ENCODE data around the gene HLA-G.

HLA-G gene

DNA sequence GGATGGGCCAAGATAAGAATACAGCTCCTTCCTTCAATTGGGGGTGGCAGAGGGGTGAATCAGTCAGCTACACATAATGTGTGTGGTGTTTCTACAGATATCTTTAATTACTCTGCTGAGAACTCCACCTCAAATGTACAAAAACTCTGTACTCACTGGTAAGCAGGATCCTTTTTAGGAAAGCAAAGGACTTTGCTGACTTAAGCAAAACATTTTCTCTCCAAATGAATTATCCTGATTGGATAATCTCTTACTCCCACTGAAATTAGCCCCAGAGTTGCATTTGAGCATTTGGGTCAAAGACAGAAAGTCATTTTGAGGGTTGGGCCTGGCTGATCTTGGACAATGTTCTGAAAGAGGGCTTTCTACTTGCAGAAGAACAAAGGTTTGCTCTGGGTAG, 13.4 kb downstream of the HLA-G start:
- H3K36me3 ChIP-seq (ENCODE audit: control insufficient read depth, insufficient read depth, low read length), result no peaks in the 10 kb centered on the region
- no peak overlapping the region for H3K9ac ChIP-seq (ENCODE audit: low read depth, low read length)
- H3K27ac ChIP-seq (ENCODE audit: low read depth, low read length), result no peak overlapping the region
- peaks cover 7% of the 10 kb centered on the region; the same call in 1 of the 2 replicates for H3K4me1 ChIP-seq (ENCODE audit: control insufficient read depth, insufficient read depth, low read length)
- H3K4me3 ChIP-seq (ENCODE audit: low read depth, low read length), result no peak overlapping the region
- 0 out of 2 replicates have a peak, but pooled peaks cover 4% of the 10 kb centered on the region for H3K9me3 ChIP-seq (ENCODE audit: control insufficient read depth, insufficient read depth, low read length)
- H3K27me3 ChIP-seq (ENCODE audit: control insufficient read depth, insufficient read depth, low read length), result no peaks in the 10 kb centered on the region; the same call in 1 of the 2 replicates

DNA sequence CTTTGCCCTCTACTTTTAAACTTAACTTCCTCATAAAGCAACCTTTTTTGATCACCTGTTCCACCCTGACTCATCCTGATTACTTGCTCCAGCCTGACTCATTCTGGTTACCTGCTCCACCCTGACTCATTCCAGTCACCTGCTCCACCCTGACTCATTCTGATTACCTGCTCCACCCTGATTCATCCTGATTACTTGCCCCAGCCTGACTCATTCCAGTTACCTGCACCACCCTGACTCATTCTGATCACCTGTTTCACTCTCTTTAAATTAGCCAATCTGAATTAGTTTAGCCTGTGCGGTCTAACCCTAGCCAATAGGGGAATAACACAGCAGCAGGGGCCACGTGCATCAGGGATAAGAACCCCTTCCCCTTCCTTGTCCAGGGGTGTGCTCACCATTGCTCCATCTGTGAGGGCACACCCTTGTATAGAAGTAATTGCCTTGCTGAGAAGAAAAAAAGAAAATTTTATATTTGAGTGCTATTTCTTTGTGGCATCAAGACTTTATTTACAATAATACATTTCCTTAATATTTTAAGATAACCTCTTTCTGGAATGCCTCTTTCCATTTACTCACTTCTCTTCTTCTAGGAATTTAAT, 17.9 kb downstream of the HLA-G start:
- peaks cover 7% of the 10 kb centered on the region; the same call in 1 of the 2 replicates for H3K4me1 ChIP-seq (ENCODE audit: control insufficient read depth, insufficient read depth, low read length)
- no peak overlapping the region for H3K4me3 ChIP-seq (ENCODE audit: low read depth, low read length)
- H3K27me3 ChIP-seq (ENCODE audit: control insufficient read depth, insufficient read depth, low read length), result peaks cover 6% of the 10 kb centered on the region; the same call in 1 of the 2 replicates
- no peak overlapping the region for H3K27ac ChIP-seq (ENCODE audit: low read depth, low read length)
- H3K9ac ChIP-seq (ENCODE audit: low read depth, low read length), result no peak overlapping the region
- H3K9me3 ChIP-seq (ENCODE audit: control insufficient read depth, insufficient read depth, low read length), result 0 out of 2 replicates have a peak, but pooled peaks cover 4% of the 10 kb centered on the region
- no peaks in the 10 kb centered on the region for H3K36me3 ChIP-seq (ENCODE audit: control insufficient read depth, insufficient read depth, low read length)

DNA sequence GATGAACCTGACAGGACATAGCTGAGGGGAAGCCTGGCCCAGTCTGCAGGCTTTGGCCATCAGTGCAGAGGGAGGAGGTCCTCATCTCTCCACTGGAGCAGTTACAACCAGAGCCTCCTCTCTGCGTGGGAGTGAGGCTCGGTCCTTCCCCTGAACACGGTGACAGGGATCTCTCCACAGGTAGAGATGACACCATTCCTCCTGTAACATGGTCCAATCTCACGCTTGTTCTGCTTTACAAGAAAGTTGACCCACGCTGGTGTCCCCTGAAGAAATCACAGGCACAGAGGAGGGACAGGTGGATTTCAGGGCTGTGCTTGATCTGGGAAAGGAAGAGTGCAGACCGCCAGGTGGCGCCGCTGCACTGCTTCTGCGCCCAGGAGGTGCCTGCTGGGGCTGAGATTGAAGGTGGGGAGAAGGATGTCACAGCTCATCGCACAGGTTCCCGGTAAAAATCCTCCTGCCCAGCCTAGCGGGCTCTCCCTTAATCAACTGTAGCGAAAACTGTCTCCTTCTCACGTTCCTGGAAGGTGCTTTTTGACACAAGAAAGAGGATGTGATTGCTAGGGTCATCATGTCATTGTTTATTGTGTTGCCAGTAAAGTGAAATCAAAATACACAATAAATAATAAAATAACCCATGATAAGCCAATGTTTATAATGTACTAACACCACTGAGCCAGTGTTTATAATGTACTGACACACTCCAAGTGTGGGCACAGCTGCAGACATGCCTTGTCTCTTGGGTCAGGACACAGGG, 20.4 kb downstream of the HLA-G start:
- peaks cover 13% of the 10 kb centered on the region for H3K27me3 ChIP-seq (ENCODE audit: control insufficient read depth, insufficient read depth, low read length)

DNA sequence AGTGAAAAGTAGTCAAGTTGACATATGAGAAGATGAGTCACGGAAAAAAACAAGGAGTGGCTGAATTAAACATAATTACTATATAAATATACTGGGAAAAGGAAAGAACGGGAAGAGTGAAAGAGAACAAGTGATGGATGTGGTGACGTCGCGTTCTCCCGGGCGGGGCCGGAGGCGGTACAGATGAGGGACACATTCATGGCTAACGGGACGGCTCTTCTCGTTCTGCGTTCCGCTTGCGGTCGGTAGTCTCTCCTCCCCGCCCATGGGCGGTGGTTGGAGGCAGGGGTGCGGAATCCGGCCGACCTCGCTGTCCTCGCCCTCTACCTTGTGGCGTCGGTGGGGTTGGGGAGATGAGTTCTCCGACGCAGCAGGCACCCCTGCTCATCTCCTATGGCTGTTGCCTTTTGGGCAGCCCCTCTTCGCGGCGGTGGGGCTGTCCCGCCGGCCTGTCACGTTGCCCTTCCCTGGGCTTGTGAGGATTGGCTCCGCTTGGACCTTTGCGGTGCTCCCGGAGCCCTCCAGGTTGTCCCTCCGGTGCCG, 22.5 kb downstream of the HLA-G start:
- 0 out of 2 replicates have a peak, but pooled peaks cover 4% of the 10 kb centered on the region for H3K9me3 ChIP-seq (ENCODE audit: control insufficient read depth, insufficient read depth, low read length)
- H3K4me3 ChIP-seq (ENCODE audit: low read depth, low read length), result peak overlapping the region; percentile 13; the same call in 1 of the 2 replicates
- H3K27ac ChIP-seq (ENCODE audit: low read depth, low read length), result no peak overlapping the region
- H3K4me1 ChIP-seq (ENCODE audit: control insufficient read depth, insufficient read depth, low read length), result no peaks in the 10 kb centered on the region
- H3K9ac ChIP-seq (ENCODE audit: low read depth, low read length), result no peak overlapping the region
- peaks cover 13% of the 10 kb centered on the region for H3K27me3 ChIP-seq (ENCODE audit: control insufficient read depth, insufficient read depth, low read length)
- H3K36me3 ChIP-seq (ENCODE audit: control insufficient read depth, insufficient read depth, low read length), result no peaks in the 10 kb centered on the region

More for the DNA sequence above, 20.4 kb downstream of the HLA-G start:
- Histone ChIP-seq H3K4me3 (ENCODE audit: low read depth, low read length) (no peak overlapping the region), H3K36me3 (ENCODE audit: control insufficient read depth, insufficient read depth, low read length) (no peaks in the 10 kb centered on the region), H3K9ac (ENCODE audit: low read depth, low read length) (no peak overlapping the region), H3K9me3 (ENCODE audit: control insufficient read depth, insufficient read depth, low read length) (0 out of 2 replicates have a peak, but pooled peaks cover 4% of the 10 kb centered on the region), H3K4me1 (ENCODE audit: control insufficient read depth, insufficient read depth, low read length) (peaks cover 7% of the 10 kb centered on the region; the same call in 1 of the 2 replicates), H3K27ac (ENCODE audit: low read depth, low read length) (no peak overlapping the region)

DNA sequence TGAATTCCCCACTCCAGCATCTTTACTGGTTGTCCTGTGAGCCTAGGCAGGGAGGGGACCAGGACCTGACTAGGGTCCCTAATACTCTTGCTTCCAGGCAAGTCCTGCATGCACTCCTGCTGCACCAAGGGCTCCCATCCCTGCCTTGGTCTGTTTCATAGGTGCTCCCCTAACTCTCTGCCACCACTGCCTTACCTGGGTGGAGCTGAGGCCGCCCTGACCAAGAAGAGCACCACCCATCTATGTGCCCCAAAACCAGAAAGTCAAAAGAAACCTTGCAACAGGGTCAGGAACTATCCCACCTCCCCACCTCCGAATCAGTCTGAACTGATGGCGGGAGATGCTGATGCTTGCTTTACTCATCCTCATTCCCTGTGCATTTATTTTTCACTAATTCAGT, 23.6 kb downstream of the HLA-G start:
- Histone ChIP-seq H3K4me1 (ENCODE audit: control insufficient read depth, insufficient read depth, low read length) (no peaks in the 10 kb centered on the region), H3K27ac (ENCODE audit: low read depth, low read length) (no peak overlapping the region), H3K36me3 (ENCODE audit: control insufficient read depth, insufficient read depth, low read length) (no peaks in the 10 kb centered on the region), H3K9ac (ENCODE audit: low read depth, low read length) (no peak overlapping the region), H3K9me3 (ENCODE audit: control insufficient read depth, insufficient read depth, low read length) (no peaks in the 10 kb centered on the region), H3K27me3 (ENCODE audit: control insufficient read depth, insufficient read depth, low read length) (peaks cover 13% of the 10 kb centered on the region), H3K4me3 (ENCODE audit: low read depth, low read length) (no peak overlapping the region)

DNA sequence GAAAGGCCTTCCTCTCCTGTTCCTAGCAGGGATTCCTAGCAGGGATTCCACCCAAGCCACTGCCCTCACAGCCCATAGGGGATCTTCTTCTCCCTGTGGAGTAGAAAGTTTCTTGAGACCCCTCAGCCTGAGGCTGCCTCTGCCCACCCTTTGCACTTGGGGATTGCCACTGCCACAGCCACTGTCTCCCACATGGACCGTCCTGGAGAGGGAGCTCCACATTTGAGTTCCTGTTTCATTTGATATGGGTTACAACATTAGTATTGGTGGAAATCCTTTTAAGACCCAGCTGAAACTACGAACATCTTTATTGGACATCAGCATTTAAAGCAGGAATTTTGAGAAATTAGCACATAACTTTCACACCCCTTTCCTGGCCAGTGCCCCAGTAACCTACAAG, 25.6 kb downstream of the HLA-G start:
- Histone ChIP-seq H3K4me3 (ENCODE audit: low read depth, low read length) (no peak overlapping the region), H3K9ac (ENCODE audit: low read depth, low read length) (no peak overlapping the region), H3K27ac (ENCODE audit: low read depth, low read length) (no peak overlapping the region), H3K4me1 (ENCODE audit: control insufficient read depth, insufficient read depth, low read length) (no peaks in the 10 kb centered on the region), H3K36me3 (ENCODE audit: control insufficient read depth, insufficient read depth, low read length) (no peaks in the 10 kb centered on the region), H3K27me3 (ENCODE audit: control insufficient read depth, insufficient read depth, low read length) (peaks cover 13% of the 10 kb centered on the region), H3K9me3 (ENCODE audit: control insufficient read depth, insufficient read depth, low read length) (no peaks in the 10 kb centered on the region)

DNA sequence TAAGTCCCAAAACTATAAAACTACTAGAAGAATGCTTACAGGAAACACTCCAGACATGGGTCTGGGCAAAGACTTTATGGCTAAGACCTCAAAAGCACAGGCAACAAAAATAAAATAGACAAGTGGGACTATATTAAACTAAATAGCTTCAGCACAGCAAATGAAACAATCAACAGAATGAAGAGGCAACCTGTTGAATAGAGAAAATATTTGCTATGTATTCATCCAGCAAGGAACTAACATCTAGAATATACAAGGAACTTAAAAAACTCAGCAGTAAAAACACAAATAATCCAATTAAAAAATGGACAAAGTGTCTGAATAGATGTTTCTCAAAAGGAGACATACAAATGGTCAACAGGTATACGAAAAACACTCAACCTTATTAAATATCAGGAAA, 30.4 kb downstream of the HLA-G start:
- H3K9me3 ChIP-seq (ENCODE audit: control insufficient read depth, insufficient read depth, low read length), result no peaks in the 10 kb centered on the region
- no peaks in the 10 kb centered on the region for H3K4me1 ChIP-seq (ENCODE audit: control insufficient read depth, insufficient read depth, low read length)
- H3K36me3 ChIP-seq (ENCODE audit: control insufficient read depth, insufficient read depth, low read length), result no peaks in the 10 kb centered on the region
- no peaks in the 10 kb centered on the region; the same call in 1 of the 2 replicates for H3K27me3 ChIP-seq (ENCODE audit: control insufficient read depth, insufficient read depth, low read length)
- H3K9ac ChIP-seq (ENCODE audit: low read depth, low read length), result no peak overlapping the region
- H3K27ac ChIP-seq (ENCODE audit: low read depth, low read length), result no peak overlapping the region
- no peak overlapping the region for H3K4me3 ChIP-seq (ENCODE audit: low read depth, low read length)

GRCh38 chr6:29861521-29862255, 34.1 kb downstream of the HLA-G start:
- H3K4me3 ChIP-seq (ENCODE audit: low read depth, low read length), result no peak overlapping the region
- no peaks in the 10 kb centered on the region for H3K4me1 ChIP-seq (ENCODE audit: control insufficient read depth, insufficient read depth, low read length)
- no peak overlapping the region for H3K27ac ChIP-seq (ENCODE audit: low read depth, low read length)
- no peaks in the 10 kb centered on the region for H3K36me3 ChIP-seq (ENCODE audit: control insufficient read depth, insufficient read depth, low read length)
- no peaks in the 10 kb centered on the region for H3K9me3 ChIP-seq (ENCODE audit: control insufficient read depth, insufficient read depth, low read length)
- no peak overlapping the region for H3K9ac ChIP-seq (ENCODE audit: low read depth, low read length)
- peaks cover 14% of the 10 kb centered on the region for H3K27me3 ChIP-seq (ENCODE audit: control insufficient read depth, insufficient read depth, low read length)

DNA sequence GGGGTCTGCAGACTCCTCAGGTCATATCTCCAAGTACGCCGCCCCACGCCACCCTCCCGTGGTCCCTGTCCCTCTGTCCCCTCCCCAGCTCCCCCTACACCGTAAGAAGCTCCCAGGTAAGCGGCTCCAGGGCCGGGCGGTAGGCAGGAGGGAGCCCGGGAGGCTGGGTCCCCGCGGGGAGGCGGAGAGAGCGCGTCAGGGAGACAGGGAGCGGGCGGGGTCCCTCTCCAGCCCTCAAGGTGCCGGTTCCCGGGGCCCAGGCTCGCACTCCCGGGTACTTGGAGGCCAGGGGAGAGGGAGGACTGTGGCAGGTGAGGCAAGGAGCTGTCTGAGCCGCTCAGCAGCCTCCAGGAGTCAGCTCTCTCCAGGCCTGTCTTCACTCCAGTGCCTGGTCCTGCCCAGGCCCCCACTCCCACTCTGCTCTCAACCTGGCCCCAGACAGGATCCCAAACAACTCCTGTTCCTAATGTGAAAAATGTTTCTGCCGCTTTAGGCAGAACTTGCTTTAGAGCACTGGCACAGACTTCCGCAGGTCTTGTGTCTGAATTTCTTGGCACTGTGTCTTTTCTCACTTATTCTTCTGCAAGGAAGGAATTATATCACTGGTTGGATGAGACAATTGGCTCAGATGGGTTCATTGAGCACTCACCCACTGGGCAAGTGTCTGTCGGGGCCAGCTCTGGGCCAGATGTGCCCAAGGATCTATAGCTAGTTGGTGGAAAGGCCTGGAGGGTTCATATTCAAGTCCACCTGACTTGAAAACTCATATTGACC, 36.6 kb downstream of the HLA-G start:
- Histone ChIP-seq H3K27ac (ENCODE audit: low read depth, low read length) (no peak overlapping the region), H3K4me3 (ENCODE audit: low read depth, low read length) (peak overlapping the region; percentile 42), H3K9ac (ENCODE audit: low read depth, low read length) (no peak overlapping the region), H3K4me1 (ENCODE audit: control insufficient read depth, insufficient read depth, low read length) (no peaks in the 10 kb centered on the region), H3K27me3 (ENCODE audit: control insufficient read depth, insufficient read depth, low read length) (peaks cover 14% of the 10 kb centered on the region), H3K9me3 (ENCODE audit: control insufficient read depth, insufficient read depth, low read length) (no peaks in the 10 kb centered on the region), H3K36me3 (ENCODE audit: control insufficient read depth, insufficient read depth, low read length) (no peaks in the 10 kb centered on the region)

DNA sequence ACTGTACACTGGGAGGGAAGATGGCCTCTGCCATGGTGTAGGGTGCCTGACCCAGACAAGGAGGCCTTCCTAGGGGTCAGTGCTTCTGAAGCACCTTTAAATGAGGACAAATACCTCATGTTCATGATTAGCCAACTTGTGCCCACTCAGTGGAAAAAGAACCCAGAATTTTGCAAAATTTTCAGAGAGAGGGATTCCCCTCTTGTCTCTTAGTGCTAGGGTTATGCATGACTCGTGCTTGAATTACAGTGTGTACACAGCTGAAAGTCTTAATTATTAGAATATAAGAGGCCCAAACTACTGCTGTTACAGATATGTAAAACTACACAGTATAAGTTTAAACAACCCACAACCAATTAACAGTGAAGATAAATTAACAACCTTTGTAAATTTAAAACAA, 38.0 kb downstream of the HLA-G start:
- Histone ChIP-seq H3K4me3 (ENCODE audit: low read depth, low read length) (no peak overlapping the region), H3K9ac (ENCODE audit: low read depth, low read length) (no peak overlapping the region), H3K9me3 (ENCODE audit: control insufficient read depth, insufficient read depth, low read length) (no peaks in the 10 kb centered on the region), H3K27ac (ENCODE audit: low read depth, low read length) (no peak overlapping the region), H3K36me3 (ENCODE audit: control insufficient read depth, insufficient read depth, low read length) (no peaks in the 10 kb centered on the region), H3K4me1 (ENCODE audit: control insufficient read depth, insufficient read depth, low read length) (no peaks in the 10 kb centered on the region), H3K27me3 (ENCODE audit: control insufficient read depth, insufficient read depth, low read length) (peaks cover 14% of the 10 kb centered on the region)
